GM19193 (cell line): ENCODE measurements around the gene SPDYE8.
"Not testable (repeated sequence)": the region's sequence is repeated elsewhere in the genome, so short reads cannot be mapped to it uniquely, and the experiment has no call there.

Experiments used
- POLR2A ChIP-seq: IDR thresholded peaks from 4 replicates; pipeline ENCODE4 v1.6.1; 2011; ENCODE audit not compliant: insufficient read depth, insufficient read length; ENCODE audit errors: extremely low read depth

SPDYE8 gene, protein sequence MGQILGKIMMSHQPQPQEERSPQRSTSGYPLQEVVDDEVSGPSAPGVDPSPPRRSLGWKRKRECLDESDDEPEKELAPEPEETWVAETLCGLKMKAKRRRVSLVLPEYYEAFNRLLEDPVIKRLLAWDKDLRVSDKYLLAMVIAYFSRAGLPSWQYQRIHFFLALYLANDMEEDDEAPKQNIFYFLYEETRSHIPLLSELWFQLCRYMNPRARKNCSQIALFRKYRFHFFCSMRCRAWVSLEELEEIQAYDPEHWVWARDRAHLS

GRCh38 chr7:73029666-73030065 is at the start of gene SPDYE8:
SPDYE8 (minus strand) TSS chr7:73029766; CDS start chr7:73027966, 1,800 bp downstream.
- not testable (repeated sequence) for TF ChIP-seq POLR2A

DNA sequence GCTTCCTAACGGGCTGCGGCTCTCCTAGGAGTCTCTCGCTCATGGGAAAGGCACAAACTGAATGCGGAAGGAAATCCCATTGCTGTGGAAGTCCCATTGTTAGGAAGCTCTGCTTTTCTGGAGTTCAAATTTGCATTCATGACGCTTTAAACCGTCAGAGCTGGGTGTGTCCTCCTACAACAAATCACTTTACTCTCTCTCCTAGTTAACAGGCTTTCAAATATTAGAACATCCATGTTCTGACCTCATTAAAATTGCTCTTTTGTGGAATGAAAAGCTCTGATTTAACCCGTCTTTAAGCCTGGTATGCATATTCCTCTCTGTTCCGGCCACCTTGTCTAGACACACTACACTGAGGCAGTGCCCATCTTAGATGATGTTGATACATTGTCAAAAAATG is 28.2 kb upstream of the SPDYE8 start, which contains the start of gene SPDYE11:
TSS of gene SPDYE11 (minus strand) at position 101 of the 400 bp plus-strand sequence. CDS start 1,800 bp downstream, outside the sequence.
- TF ChIP-seq POLR2A, result not testable (repeated sequence)

DNA sequence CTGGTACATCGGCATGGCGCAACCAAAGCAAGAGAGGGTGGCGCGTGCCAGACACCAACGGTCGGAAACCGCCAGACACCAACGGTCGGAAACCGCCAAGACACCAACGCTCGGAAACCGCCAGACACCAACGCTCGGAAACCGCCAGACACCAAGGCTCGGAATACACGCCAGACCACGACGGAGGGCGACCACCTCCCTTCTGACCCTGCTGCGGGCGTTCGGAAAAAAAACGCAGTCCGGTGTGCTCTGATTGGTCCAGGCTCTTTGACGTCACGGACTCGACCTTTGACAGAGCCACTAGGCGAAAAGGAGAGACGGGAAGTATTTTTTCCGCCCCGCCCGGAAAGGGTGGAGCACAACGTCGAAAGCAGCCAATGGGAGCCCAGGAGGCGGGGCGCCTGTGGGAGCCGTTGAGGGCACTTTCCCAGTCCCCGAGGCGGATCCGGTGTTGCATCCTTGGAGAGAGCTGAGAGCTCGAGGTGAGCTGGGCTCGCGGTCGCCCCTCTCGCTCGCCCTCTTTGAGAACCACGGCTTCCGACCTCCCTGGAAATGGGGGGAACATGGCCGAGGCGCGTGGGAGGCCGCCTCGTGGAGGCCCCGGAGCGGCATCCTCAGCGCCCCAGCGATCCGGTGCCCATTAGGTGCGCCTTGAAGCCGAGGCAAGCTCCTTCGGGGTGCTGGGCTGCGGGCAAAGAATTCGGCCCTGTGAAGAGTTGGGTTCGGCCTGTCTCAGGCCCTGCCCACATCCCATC is 23.7 kb downstream of the SPDYE8 start:
- TF ChIP-seq POLR2A, result peak; percentile 76
